ENCODE data around the gene HSPE1.
A peak's percentile ranks its signal among the peaks of the same experiment; 100 is the strongest.
"Not testable (repeated sequence)": the region's sequence is repeated elsewhere in the genome, so short reads cannot be mapped to it uniquely, and the experiment has no call there.

HSPE1 gene

DNA sequence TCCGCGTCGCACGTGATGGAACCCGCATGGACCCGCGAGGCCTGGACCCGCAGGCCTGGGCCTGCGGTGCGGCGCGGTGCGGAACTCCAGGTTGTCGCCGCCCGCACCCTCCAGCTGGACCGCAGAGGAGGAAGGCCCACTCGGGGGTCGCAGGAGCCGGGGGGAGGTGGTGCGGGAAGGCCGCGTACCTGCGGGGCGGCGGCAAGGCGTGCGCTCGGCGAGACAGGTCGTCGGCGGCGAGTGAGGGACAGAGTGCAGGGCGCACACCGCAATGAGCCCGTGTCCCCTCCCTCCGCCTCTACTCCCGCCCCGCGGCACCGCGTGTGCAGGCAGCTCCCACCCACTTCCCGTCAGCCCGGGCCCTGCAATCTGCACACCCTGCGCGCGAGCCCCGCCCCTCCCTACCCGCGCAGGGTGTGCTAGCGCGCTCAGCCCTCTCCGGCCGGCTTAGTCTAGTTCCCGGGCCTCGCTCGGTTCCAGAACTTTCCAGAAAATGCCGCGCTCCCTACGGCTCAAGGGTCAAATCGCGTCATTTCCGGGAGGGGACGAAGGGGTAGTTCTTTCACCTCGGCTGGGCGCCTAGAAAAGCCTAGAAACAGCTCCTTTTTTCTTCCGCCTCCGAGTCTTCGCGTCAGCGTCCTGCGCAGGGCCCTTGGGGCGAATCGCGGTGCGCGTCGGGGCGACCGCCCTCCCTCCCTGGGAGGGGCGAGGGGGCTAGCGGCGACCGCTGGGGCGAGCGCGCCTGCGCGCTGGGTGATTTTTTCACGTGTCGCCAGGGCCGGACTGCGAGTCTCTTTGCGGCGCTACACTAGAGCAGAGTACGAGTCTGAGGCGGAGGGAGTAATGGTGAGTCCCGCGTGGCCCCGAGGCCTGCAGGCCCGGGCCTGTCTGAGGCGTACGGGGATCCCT lies at the start of gene HSPE1, which contains the start of gene HSPD1:
Gene HSPE1, plus strand, starts transcription at position 786 of the 909 bp plus-strand sequence. Its CDS starts 58 bp downstream, at position 844.
Gene HSPD1, minus strand, starts transcription at position 247 of the 909 bp plus-strand sequence. CDS start 992 bp downstream, outside the sequence.
- DNase-seq (ENCODE audit: low read depth, low spot score), result peak; percentile 97

GRCh38 chr2:197450465-197450864 lies 49.7 kb upstream of the HSPE1 start:
- no peak for DNase-seq (ENCODE audit: low read depth, low spot score)

DNA sequence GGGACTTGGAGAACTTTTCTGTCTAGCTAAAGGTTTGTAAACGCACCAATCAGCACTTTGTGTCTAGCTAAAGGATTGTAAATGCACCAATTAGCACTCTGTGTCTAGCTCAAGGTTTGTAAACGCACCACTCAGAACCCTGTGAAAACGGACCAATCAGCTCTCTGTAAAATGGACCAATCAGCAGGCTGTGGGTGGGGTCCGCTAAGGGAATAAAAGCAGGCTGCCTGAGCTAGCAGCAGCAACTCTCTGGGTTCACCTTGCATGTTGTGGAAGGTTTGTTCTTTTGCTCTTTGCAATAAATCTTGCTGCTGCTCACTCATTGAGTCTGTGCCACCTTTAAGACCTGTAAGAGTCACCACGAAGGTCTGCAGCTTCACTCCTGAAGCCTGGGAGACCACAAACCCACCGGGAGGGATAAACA lies 49.2 kb upstream of the HSPE1 start:
- not testable (repeated sequence) for DNase-seq (ENCODE audit: low read depth, low spot score)

DNA sequence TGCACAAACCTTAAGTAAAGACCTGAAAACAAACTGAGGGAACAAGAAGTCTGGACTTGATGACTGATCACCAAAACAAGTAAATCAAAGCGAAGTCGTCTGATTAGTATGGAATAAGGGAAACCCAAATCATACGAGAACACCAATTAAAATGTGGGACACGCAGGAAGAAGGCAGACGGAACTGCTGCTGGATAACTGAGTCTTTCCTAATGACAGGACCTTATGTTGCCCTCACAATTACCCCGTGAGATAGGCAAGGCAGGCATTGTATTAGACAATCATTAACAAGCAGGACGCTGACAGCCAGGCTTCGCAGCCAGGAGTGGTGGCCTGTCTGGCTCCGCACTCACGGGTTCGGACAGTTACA lies 47.4 kb upstream of the HSPE1 start:
- DNase-seq (ENCODE audit: low read depth, low spot score), result no peak

DNA sequence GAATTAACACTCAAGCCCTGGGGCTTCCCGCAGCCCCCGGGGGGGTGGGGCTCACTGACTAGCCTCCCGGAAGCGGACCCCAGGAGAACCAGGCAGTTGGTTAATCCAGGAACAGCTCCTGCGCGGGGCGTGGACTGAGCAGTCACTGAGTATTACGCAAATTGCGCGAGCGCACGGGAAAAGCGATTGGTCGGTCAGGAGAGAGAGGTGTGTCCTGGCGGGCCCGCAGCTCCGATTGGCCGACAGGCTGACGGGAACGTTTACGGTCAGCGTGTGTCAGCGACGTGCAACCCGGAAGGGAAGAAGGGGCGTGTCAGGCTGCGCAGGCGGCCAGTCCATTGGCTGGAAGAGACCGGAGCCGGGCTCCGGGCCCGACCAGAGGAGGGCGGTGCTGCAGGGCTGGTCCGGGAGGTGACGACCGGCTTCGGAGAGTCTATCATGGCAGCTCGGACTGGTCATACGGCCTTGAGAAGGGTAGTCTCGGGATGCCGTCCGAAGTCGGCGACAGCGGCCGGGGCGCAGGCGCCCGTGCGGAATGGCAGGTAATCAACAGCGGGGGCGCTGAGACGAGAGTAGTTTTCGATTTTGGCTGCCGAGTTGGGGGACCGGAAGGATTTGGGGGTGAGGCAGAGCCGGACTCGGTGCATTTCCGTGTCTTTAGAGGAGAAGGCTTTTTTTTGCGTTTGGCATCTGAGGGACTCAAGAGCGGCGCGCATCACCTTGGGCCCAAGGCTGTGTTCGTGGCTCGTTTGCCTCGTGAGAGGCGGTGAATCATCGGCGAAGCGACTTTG lies 46.9 kb upstream of the HSPE1 start, which contains the start of gene COQ10B:
Gene COQ10B, plus strand, starts transcription at position 430 of the 791 bp plus-strand sequence. Its CDS starts 9 bp downstream, at position 439.
- peak; percentile 98 for DNase-seq (ENCODE audit: low read depth, low spot score)

DNA sequence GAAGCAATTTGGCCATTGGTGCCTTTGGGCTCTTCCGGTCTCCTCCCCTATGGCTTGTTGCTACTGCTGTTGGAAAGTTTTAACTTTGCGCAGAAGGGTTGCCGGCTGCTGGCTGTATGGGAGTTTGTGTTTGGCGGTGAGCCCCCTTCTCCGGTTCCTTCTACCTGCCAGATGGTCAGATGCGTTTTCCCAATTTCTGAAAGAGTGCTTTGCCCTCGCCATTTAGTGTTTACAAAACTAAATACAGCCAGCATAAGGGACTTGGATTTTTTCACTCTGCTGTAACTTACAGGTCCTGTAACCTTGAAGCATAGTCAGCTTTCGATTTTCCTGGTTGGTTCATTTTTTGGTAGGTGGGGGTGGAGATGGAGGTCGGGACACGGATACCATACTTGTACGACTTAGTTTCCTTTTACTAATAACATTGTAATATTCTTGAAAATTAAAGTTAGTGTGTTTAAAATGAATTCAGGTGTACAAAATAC lies 46.2 kb upstream of the HSPE1 start:
- DNase-seq (ENCODE audit: low read depth, low spot score), result no peak

GRCh38 chr2:197454923-197455322 lies 45.3 kb upstream of the HSPE1 start:
- no peak for DNase-seq (ENCODE audit: low read depth, low spot score)

GRCh38 chr2:197455428-197455827 lies 44.8 kb upstream of the HSPE1 start:
- DNase-seq (ENCODE audit: low read depth, low spot score), result no peak

GRCh38 chr2:197460649-197461048 lies 39.5 kb upstream of the HSPE1 start:
- DNase-seq (ENCODE audit: low read depth, low spot score), result no peak

DNA sequence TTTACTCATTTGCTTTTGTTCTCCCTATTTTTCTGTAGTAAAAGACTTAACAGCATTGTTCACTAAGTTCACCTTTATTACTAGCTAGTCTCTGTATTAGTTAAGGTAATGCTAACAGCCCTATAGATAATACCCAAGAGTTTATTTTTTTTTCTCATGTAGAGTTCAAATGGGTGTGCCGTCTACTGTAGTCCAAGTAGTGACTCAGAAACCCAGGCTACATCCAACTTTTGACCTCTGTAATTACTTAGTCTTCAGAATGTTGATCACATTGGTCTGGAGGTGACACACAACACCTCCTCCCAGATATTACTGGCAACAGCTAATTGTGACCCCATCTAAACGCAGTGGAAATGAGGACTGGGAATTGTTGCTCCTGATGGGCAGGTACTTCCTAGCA lies 39.1 kb upstream of the HSPE1 start:
- no peak for DNase-seq (ENCODE audit: low read depth, low spot score)

GRCh38 chr2:197464175-197464574 lies 36.0 kb upstream of the HSPE1 start:
- DNase-seq (ENCODE audit: low read depth, low spot score), result no peak

DNA sequence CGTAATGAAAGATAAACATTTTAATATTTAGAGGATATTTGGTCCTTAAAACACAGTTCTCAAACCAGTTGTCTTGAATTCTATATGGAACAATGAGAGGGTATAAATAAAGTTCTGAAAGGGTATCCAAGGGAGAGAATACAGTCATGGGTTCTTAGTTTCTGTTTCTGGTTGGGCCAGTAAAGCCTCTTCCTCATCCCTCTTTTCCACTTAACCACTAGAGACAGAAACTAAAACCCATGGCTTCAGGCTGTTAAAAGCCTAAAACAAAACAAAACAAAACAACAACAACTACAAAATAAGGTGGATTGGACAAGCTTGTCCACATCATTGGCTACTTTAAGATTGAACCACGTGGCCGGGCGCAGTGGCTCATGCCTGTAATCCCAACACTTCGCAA lies 28.0 kb upstream of the HSPE1 start:
- DNase-seq (ENCODE audit: low read depth, low spot score), result no peak

DNA sequence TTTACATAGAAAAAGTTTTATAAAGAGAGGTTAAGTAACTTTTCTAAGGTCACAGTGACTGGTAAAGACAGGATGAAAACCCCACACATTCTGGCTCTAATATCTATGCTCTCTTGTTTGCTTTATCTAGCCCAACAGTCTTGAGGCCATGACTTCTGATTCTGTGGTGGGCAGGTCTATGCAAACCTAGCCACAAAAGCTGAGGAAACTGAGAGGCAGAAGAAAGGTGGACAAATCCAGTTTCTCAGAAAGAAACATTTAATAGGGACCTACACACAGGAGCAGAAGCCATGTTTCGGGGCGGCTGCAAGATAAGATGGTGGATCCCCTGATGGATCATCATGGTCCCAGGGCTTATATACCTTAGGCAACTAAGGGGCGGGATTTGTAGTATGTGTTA lies 22.4 kb upstream of the HSPE1 start:
- no peak for DNase-seq (ENCODE audit: low read depth, low spot score)

DNA sequence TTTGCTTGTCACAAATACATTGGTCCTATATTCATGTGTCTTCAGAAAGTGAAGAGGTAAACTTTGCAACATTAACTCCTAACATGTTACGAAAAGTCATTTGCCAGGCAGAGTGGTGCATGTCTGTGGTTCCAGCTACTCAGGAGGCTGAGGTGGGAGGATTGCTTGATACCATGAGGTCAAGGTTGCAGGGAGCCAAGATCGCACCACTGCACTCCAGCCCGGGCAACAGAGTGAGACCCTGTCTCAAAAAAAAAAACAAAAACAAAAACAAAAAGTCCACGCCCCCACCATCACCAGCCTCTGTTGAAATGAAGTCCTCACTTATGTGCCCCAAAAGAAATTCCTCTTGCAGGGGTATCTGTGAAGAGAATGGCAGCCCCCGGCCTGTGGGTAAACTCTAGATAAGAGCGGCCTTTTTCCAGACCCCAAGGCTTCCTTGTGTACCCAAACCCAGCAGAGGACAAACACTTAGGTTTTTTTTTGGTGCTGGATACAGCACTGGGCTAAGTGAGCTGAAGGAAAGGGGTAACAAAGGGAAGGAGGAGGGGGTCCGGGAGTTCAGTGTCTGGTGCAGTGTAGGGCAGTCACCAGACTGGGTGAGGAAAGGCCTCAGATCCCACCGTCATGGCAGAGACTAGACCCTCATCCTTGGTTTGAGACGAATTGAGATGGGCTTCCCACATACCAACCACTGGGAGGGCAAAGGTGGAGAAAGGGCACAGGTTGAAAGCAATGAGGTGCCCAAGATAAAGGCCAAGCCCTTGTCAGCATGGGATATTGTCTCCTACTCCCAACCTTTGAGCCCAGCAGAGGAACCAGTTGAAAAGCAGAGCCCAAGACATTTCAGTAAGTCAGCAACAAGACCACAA lies 19.8 kb upstream of the HSPE1 start:
- DNase-seq (ENCODE audit: low read depth, low spot score), result no peak

GRCh38 chr2:197484248-197484647 lies 15.9 kb upstream of the HSPE1 start:
- not testable (repeated sequence) for DNase-seq (ENCODE audit: low read depth, low spot score)

DNA sequence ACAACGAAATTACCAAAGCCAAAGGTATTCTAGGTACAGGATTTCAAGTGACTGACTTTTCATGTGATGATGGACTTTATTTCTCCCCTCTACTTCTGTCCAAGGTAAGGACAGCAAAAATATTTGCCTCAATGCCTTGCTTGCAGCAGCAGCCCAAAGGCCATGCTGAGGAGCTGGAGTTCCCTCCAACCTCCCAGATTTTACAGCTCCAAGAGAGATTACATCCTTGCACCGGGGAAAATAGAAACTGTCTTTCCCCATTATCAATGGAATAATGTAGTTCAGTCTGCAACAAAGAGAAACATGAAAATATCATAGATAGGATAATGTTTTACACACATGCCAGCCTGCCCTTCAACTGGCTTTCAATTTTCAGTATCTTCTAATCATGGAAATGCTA lies 14.0 kb upstream of the HSPE1 start:
- DNase-seq (ENCODE audit: low read depth, low spot score), result no peak

GRCh38 chr2:197487385-197487784 lies 12.8 kb upstream of the HSPE1 start:
- DNase-seq (ENCODE audit: low read depth, low spot score), result no peak

- no peak for DNase-seq (ENCODE audit: low read depth, low spot score)
Observed at GRCh38 chr2:197495433-197496134, 4.6 kb upstream of the HSPE1 start.

- DNase-seq (ENCODE audit: low read depth, low spot score), result no peak
Observed at GRCh38 chr2:197496695-197497094, 3.5 kb upstream of the HSPE1 start.

- no peak for DNase-seq (ENCODE audit: low read depth, low spot score)
Observed at GRCh38 chr2:197497326-197497725, 2.9 kb upstream of the HSPE1 start.
